ENCODE data around the gene TLR10. TPM values are rescaled to one million over a fixed set of nuclear protein-coding genes. Genes with fewer than 3 reads are reported as not detected.

Gene TLR10
- polyA plus RNA-seq, 1 donor from 2014 or later = 0.14 TPM

GRCh38 chr4:38794051-38794450 is 11.3 kb upstream of the TLR10 start:
- Histone ChIP-seq H4K20me1 (ENCODE audit: insufficient read depth) (no peaks in the 10 kb centered on the region), H2AFZ (ENCODE audit: low read depth, low read length) (no peak overlapping the region), H3K27ac (ENCODE audit: low read length) (no peak overlapping the region), H3K9me2 (ENCODE audit: insufficient read depth, low read length) (no peaks in the 10 kb centered on the region), H3K36me3 (ENCODE audit: insufficient read depth, low read length) (no peaks in the 10 kb centered on the region), H3K27me3 (ENCODE audit: insufficient read depth, low read depth, low read length) (no peaks in the 10 kb centered on the region), H3K4me3 (ENCODE audit: low read length) (no peak overlapping the region), H3K9me3 (ENCODE audit: low read length) (no peaks in the 10 kb centered on the region), H3F3A (ENCODE audit: insufficient read depth, low read length, poor library complexity, severe bottlenecking) (no peaks in the 10 kb centered on the region), H3K9ac (ENCODE audit: low read length) (no peak overlapping the region), H3K4me2 (ENCODE audit: low read length) (no peak overlapping the region), H3K79me2 (replicated peaks; ENCODE audit: insufficient read depth, low read length) (no peaks in the 10 kb centered on the region)
- TF ChIP-seq POLR2AphosphoS5 (IDR thresholded peaks at IDR 0.05) (no peak), CTCF (IDR thresholded peaks at IDR 0.05; ENCODE audit: poor library complexity, severe bottlenecking) (no peak), REST (IDR thresholded peaks at IDR 0.05; ENCODE audit: borderline replicate concordance) (no peak)

- Histone ChIP-seq H2AFZ (ENCODE audit: low read depth, low read length) (no peak overlapping the region), H3K4me3 (ENCODE audit: low read length) (no peak overlapping the region), H3K27ac (ENCODE audit: low read length) (no peak overlapping the region), H3K9me2 (ENCODE audit: insufficient read depth, low read length) (no peaks in the 10 kb centered on the region), H3K4me2 (ENCODE audit: low read length) (no peak overlapping the region), H4K20me1 (ENCODE audit: insufficient read depth) (no peaks in the 10 kb centered on the region), H3F3A (ENCODE audit: insufficient read depth, low read length, poor library complexity, severe bottlenecking) (no peaks in the 10 kb centered on the region), H3K79me2 (replicated peaks; ENCODE audit: insufficient read depth, low read length) (no peaks in the 10 kb centered on the region), H3K9ac (ENCODE audit: low read length) (no peak overlapping the region), H3K9me3 (ENCODE audit: low read length) (no peaks in the 10 kb centered on the region), H3K27me3 (ENCODE audit: insufficient read depth, low read depth, low read length) (no peaks in the 10 kb centered on the region), H3K36me3 (ENCODE audit: insufficient read depth, low read length) (no peaks in the 10 kb centered on the region)
- TF ChIP-seq MXI1 (conservative IDR thresholded peaks at IDR 0.05; ENCODE audit: poor library complexity, severe bottlenecking) (no peak), REST (IDR thresholded peaks at IDR 0.05; ENCODE audit: borderline replicate concordance) (no peak), TAF1 (IDR thresholded peaks at IDR 0.05; ENCODE audit: low read depth) (no peak), RAD21 (conservative IDR thresholded peaks at IDR 0.05) (no peak), CTCF (IDR thresholded peaks at IDR 0.05; ENCODE audit: poor library complexity, severe bottlenecking) (no peak), SMC3 (conservative IDR thresholded peaks at IDR 0.05; ENCODE audit: poor library complexity) (no peak), POLR2AphosphoS5 (IDR thresholded peaks at IDR 0.05) (no peak), EZH2 (IDR thresholded peaks at IDR 0.05; ENCODE audit: borderline replicate concordance, insufficient read depth, low read length, poor library complexity, severe bottlenecking) (no peak), EP300 (conservative IDR thresholded peaks at IDR 0.05; ENCODE audit: poor library complexity, severe bottlenecking) (no peak)
Observed at GRCh38 chr4:38791010-38791409, 8.2 kb upstream of the TLR10 start.

All from neural cell (in vitro differentiated cells).